Brain pericyte (primary cell): Measurements from ENCODE around the gene CNTN1.

Source experiments
- DNase-seq: peaks from one replicate; pipeline ENCODE4 v3.0.0-alpha.2; 2012; ENCODE audit warnings: low read depth, low spot score

The CNTN1 gene

DNA sequence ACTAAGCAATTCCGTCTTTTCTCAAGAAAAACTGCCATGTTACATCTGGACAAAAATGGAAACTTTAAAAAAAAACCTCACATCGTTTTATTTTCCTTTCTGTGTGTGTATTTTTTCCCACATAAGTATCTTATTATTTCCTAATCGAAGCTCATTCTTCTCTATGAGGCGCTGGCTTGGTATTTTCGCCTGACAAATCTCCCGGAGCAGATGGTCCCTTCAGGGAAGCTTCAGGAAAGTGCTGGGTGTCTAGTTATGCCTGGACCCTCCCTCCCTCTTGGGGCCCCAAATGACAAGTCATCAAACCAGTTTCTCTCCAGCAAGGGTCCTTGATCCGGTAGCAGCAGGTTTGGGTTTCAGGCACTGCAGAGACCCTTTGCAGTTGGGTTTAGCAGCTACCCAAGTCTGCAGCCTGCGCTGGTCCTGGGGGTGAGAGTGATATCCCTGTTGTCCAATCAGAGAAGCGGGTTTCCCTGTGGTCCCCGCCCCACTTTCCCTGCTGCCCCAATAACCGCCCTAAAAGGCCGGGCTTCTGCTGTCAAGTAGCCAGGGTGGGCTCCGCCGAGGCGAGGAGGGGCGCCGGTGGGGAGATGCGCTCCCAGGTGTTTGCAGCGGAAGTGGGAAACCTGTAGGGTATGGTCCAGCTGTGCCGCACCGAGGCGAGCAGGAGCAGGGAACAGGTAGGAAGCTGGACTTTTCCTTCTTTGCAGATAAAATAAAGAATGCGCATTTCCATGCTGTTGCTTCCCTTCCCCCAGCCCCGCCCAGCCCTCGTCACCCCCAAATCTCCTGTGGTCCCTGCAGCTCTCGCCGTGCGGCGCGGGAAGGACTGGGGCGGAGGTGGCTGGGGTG is at the start of gene CNTN1:
CNTN1 (plus strand) TSS at position 527 of the 852 bp plus-strand sequence.
- no peak for DNase-seq

- no peak for DNase-seq
These were observed 48.7 kb upstream of the CNTN1 start for GRCh38 chr12:40643506-40643905.

DNA sequence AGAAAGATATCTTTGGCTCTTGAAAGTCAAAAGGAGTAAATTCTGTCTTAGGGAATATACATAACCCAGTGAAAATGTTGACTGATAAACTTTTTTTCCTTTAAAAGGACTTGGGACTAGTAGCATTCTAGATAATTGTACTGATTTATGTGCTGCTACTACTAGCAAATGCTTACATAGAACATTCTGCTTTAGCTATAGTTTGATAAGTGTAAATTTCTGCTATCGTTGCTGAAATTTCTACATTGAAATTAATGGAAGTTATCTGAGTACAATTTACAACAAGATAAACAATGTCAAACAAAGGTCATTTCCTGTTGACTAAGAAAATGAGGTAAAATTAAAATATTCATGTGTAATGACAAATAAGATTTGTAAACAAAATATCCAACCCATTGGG is 48.3 kb upstream of the CNTN1 start:
- no peak for DNase-seq

DNA sequence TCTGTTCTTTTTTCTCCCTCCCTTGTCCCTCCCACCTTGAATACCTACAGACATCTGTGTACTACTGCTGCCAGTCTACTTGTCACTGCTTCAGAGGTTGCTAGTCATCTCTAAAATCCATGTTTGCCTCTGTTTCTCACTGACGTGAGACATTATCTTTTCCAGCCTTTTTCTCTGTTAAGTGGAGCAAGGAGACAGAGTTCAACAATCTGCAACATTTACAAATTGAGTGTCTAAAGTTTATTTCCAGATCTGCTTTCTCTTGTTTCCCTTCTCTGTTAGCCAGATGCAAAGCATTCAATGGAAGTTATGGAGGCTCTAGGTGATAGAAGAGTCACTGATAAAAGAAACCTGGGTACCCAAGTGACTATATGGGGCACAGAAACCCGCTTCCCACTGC is 47.5 kb upstream of the CNTN1 start:
- DNase-seq, result no peak

- DNase-seq, result no peak
These were observed 46.9 kb upstream of the CNTN1 start for GRCh38 chr12:40645361-40645760.

- no peak for DNase-seq
These were observed 45.8 kb upstream of the CNTN1 start for GRCh38 chr12:40646456-40646855.

GRCh38 chr12:40646911-40647310 is 45.3 kb upstream of the CNTN1 start:
- DNase-seq, result no peak

DNA sequence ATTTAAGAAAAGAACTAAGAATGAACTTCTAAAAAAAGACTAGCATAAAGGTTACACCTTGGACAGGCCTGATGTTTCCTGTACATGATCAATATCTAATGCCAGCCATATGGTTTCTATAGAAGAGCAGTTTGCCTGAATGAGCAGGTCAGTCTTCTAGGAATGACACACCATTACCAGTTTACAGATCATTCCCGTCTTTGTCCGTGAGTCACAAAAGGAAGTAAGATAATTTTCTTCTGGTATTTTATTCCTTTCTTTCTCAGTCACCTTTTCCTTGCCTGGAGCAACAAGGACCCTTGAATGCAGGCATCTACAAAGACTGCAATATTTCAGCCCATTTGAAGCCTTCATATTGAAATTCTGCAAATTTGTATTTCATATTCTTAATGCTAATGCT is 44.6 kb upstream of the CNTN1 start:
- DNase-seq, result no peak

DNA sequence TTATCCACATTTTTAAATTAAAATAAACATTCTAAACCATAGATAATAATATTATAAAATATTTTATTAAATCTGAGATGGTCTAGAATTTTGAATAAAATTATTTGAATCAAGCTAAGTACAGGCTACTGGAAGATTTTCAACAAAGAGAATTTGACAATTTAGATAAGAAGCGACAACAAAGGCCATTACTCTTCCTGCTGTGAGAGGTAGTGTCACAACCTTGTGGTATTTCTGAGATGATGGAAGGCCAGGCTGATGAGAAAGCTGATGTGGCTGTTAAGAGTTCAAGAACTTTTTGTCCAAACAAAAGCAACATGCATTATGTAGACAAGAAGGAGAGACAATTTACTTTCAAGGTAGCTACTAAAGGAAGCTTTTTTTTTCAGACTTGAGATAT is 43.7 kb upstream of the CNTN1 start:
- DNase-seq, result no peak

- DNase-seq, result no peak
These were observed 42.1 kb upstream of the CNTN1 start for GRCh38 chr12:40650038-40650704.

GRCh38 chr12:40655451-40655850 is 36.8 kb upstream of the CNTN1 start:
- no peak for DNase-seq

DNA sequence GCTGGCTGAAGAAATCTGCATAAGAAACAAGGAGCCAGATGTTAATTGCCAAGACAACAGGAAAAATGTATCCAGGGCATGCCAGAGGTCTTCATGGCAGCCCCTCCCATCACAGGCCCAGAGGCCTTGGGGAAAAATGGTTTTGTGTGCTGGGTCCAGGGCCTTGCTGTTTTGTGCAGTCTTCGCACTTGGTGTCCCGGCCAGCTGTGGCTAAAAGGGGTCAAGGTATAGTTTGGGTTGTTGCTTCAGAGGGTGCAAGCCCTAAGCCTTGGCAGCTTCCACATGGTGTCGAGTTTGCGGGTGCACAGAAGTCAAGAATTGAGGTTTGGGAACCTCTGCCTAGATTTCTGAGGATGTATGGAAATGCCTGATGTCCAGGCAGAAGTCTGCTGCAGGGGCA is 29.9 kb upstream of the CNTN1 start:
- no peak for DNase-seq

GRCh38 chr12:40663781-40664180 is 28.5 kb upstream of the CNTN1 start:
- DNase-seq, result no peak

DNA sequence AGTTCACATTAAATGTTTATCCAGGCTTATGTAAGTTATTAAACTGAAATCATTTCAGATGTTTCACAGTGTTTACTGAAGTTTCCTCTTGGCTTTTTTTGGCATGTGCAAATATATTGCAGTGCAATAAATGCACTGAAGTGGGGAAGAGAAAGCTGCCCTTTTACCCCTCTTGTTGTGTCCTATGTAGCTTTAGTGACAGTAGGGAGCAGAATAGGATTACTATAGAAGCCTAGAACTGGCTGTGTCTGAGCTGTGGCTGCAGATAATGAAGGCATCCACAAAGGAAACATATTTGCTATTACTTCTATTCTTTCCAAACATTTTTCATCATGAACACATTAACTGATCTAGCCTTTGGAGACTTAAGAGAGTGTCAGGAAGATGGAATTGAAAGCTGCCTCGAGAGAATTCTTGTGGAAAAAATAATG is 24.1 kb upstream of the CNTN1 start:
- DNase-seq, result no peak

GRCh38 chr12:40672741-40673271 is 19.4 kb upstream of the CNTN1 start:
- DNase-seq, result no peak

DNA sequence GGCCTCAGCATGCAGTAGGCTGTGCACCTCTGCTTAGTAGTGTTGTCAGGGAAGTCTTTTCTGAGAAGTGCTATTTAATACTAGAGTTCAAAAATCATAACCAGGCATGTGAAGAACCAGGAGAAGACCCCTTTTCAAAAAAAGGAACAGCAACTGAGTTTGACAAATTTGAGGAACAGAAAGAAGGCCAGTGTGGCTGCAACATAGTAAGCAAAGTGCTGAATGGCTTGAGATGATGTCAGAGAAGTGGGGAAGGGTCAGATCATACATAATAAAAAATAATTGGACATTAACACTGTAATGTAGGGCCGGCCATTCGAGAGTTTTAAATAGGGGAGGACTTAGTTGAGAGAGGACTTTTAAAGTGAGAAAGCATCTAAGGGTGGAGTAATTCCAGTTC is 11.1 kb upstream of the CNTN1 start:
- no peak for DNase-seq

DNA sequence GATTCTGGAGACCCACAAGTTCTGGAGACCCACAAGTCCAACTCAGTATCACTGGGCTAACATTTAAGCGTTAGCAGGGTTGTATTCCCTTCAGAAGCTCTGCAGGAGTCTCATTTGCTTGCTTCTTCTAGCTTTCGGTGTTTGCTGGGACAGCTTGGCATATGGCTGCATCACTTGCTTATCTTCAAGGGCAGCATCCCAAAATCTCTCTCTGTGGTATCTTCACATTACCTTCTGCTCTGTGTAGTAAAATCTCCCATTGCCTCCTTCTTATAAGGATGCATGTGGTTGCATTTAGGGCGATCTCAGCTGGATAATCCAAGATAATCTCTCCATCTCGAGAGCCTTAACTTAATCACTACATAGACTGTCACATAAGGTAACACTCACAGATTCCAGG is 7.3 kb upstream of the CNTN1 start:
- DNase-seq, result no peak

- DNase-seq, result no peak
These were observed 4.0 kb upstream of the CNTN1 start for GRCh38 chr12:40688085-40688725.

DNA sequence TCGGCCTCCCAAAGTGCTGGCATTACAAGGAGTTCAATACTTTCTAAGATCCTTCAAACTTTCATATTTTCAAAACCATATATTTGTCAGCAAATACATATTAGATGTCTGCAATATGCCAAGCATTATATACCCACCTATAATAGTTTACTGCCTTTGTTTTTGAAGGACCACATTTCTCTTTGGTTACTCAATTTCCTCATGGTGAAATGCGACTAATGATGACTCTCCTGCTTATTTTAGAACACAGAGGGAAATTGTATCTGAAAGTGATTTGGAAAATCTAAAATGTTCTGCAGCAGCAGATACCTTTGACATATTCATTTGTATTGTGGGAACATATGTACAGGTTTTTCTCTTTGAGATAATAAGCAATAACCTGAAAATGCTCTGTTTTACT is 2.7 kb upstream of the CNTN1 start:
- no peak for DNase-seq

GRCh38 chr12:40692765-40693206 is 547 bp downstream of the CNTN1 start:
- no peak for DNase-seq

- no peak for DNase-seq
These were observed 1.1 kb downstream of the CNTN1 start for GRCh38 chr12:40693207-40693821.
